Stimulated activated CD8-positive, alpha-beta memory T cell treated with anti-CD3 and anti-CD28 coated beads, Interleukin-2, amount 100 ng/mL, for 48 hours (primary cell): ENCODE data around the gene ARAP1.

Experiments used
- DNase-seq, 2 donors: peaks; one replicate each; pipeline ENCODE4 v3.0.0-alpha.2; 2020; ENCODE audit warnings: low read depth in 2 of 2

The ARAP1 gene

GRCh38 chr11:72637198-72637597 is 115.0 kb downstream of the ARAP1 start:
- DNase-seq, result no peak

- DNase-seq, result no peak
Measured at GRCh38 chr11:72636376-72636775, 115.8 kb downstream of the ARAP1 start.

DNA sequence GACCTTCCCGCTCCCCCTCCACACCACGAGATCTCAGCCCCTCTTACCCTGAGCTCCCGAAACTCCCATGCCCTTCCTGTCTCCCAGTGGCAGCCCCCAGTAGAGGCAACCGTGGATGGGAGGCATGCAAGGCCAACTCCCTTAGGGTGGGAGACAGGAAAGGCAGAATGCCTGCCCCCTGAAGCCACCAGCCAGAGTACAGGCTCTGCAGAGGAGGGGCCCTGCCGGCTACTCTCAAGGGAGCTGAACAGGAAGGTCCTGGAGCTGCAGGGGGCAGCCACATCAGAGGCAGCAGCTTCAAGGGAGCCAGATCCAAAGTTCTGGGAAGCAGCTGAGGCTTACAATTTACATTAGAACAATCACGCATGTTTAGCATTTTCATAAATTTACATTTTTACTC is 116.3 kb downstream of the ARAP1 start:
- DNase-seq, result no peak

- DNase-seq, result no peak
Measured at GRCh38 chr11:72635309-72635915, 116.8 kb downstream of the ARAP1 start.
